ENCODE data around the gene BSCL2.

GRCh38 chr11:62694455-62695167 is 12.6 kb downstream of the BSCL2 start:
- TF ChIP-seq, protein P1, sequence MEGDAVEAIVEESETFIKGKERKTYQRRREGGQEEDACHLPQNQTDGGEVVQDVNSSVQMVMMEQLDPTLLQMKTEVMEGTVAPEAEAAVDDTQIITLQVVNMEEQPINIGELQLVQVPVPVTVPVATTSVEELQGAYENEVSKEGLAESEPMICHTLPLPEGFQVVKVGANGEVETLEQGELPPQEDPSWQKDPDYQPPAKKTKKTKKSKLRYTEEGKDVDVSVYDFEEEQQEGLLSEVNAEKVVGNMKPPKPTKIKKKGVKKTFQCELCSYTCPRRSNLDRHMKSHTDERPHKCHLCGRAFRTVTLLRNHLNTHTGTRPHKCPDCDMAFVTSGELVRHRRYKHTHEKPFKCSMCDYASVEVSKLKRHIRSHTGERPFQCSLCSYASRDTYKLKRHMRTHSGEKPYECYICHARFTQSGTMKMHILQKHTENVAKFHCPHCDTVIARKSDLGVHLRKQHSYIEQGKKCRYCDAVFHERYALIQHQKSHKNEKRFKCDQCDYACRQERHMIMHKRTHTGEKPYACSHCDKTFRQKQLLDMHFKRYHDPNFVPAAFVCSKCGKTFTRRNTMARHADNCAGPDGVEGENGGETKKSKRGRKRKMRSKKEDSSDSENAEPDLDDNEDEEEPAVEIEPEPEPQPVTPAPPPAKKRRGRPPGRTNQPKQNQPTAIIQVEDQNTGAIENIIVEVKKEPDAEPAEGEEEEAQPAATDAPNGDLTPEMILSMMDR (IDR thresholded peaks at IDR 0.05): peak in 1 of 3 donors; percentile 40
- no peak for TF ChIP-seq POLR2A (IDR thresholded peaks at IDR 0.05)
